OCI-LY7 (cell line): Measurements from ENCODE around the gene CORIN. TPM values are rescaled to one million over a fixed set of nuclear protein-coding genes. Genes with fewer than 3 reads are reported as not detected.

Source experiments
- BruUV-seq: library from RNA; stranded (reverse); fragments of 400-500 nt; replicated peaks from 2 replicates; lab custom pipeline; 2021; lab: Mats Ljungman, UMichigan
- CTCF ChIA-PET: fragments of 300-600 bp; sonication (Branson Sonifier 250); formaldehyde crosslinking; loops from one replicate; lab custom pipeline; 2022; ENCODE audit warnings: antibody characterized with exemption; ENCODE audit not compliant: unreplicated experiment; lab: Charles Lee
- POLR2A ChIA-PET: fragments of 300-600 bp; sonication (Branson Sonifier 250); formaldehyde crosslinking; loops from one replicate; lab custom pipeline; 2022; ENCODE audit warnings: antibody characterized with exemption; lab: Charles Lee
- DNase-seq: peaks from one replicate; pipeline ENCODE4 v3.0.0-alpha.2; 2015; ENCODE audit warnings: low spot score
- H2AFZ ChIP-seq: fragments of 200-600 bp; sonication (generic), shearing (Covaris generic); 2 replicates; pipeline ENCODE4 v1.6.1; 2014; ENCODE audit warnings: mild to moderate bottlenecking, antibody characterized with exemption, low read length, moderate library complexity
- H3K27ac ChIP-seq: fragments of 200-600 bp; sonication (generic); 2 replicates; pipeline ENCODE4 v1.5.1; 2014; ENCODE audit warnings: mixed run types, low read depth, mild to moderate bottlenecking, moderate library complexity, low read length, inconsistent platforms; ENCODE audit not compliant: poor library complexity, severe bottlenecking
- H3K36me3 ChIP-seq: fragments of 200-600 bp; sonication (generic); 2 replicates; pipeline ENCODE4 v1.6.1; 2014; ENCODE audit warnings: mild to moderate bottlenecking, antibody characterized with exemption, low read length, moderate library complexity, mixed read lengths; ENCODE audit not compliant: insufficient read depth
- H3K4me1 ChIP-seq: fragments of 200-600 bp; sonication (generic); 2 replicates; pipeline ENCODE4 v1.5.1; 2014; ENCODE audit warnings: mild to moderate bottlenecking, low read length; ENCODE audit not compliant: insufficient read depth, poor library complexity, severe bottlenecking
- H3K4me2 ChIP-seq: fragments of 200-600 bp; sonication (generic); 2 replicates; pipeline ENCODE4 v1.6.1; 2014; ENCODE audit warnings: mild to moderate bottlenecking, low read length
- H3K4me3 ChIP-seq: fragments of 200-600 bp; sonication (generic); 2 replicates; pipeline ENCODE4 v1.5.1; 2014; ENCODE audit warnings: mild to moderate bottlenecking, low read depth, low read length; ENCODE audit not compliant: poor library complexity, severe bottlenecking
- H3K79me2 ChIP-seq: fragments of 200-600 bp; sonication (generic); 2 replicates; pipeline ENCODE4 v1.6.1; 2016; ENCODE audit warnings: low read depth, mild to moderate bottlenecking, low read length, moderate library complexity, mixed read lengths; ENCODE audit not compliant: insufficient read depth
- H3K9me2 ChIP-seq: fragments of 200-600 bp; sonication (generic); 2 replicates; pipeline ENCODE4 v1.6.1; 2016; ENCODE audit warnings: mild to moderate bottlenecking, low read length, mixed read lengths; ENCODE audit not compliant: insufficient read depth
- H3K9me3 ChIP-seq: fragments of 200-600 bp; sonication (generic); 2 replicates; pipeline ENCODE4 v1.6.1; 2014; ENCODE audit warnings: mild to moderate bottlenecking, mixed run types, low read length, mixed read lengths
- H4K20me1 ChIP-seq: fragments of 200-600 bp; sonication (generic); 2 replicates; pipeline ENCODE4 v1.6.1; 2014; ENCODE audit warnings: mild to moderate bottlenecking, antibody characterized with exemption, low read length, moderate library complexity, mixed read lengths; ENCODE audit not compliant: insufficient read depth
- EZH2phosphoT487 ChIP-seq: fragments of 200-600 bp; sonication (generic); IDR thresholded peaks from 2 replicates; pipeline ENCODE4 v1.6.1; 2018; ENCODE audit warnings: low read depth, borderline replicate concordance, mild to moderate bottlenecking, mixed run types, antibody characterized with exemption, low read length, moderate library complexity, mixed read lengths
- intact Hi-C: fragments of 100-400 bp; cut with micrococcal nuclease; formaldehyde crosslinking; loops from one replicate; pipeline ENCODE4 v1.10.0; 2022; ENCODE audit not compliant: unreplicated experiment
- total RNA-seq, 2 experiments: library from RNA; depleted of rRNA in 1 of 2; stranded (reverse); fragments of >200 nt in 1 of 2; shearing (Covaris generic) in 1 of 2; gene quantifications; 2 replicates each; pipeline ENCODE4 v1.2.3, GENCODE V29; 2014 to 2022
- TF ChIP-seq, protein P1 (sequence below): fragments of 200-600 bp; sonication (generic); conservative IDR thresholded peaks from 2 replicates; pipeline ENCODE4 v1.5.1; 2014; ENCODE audit warnings: mild to moderate bottlenecking, antibody characterized with exemption, low read length, moderate library complexity, mixed read lengths

The CORIN gene
- total RNA-seq, 2 experiments from 2014 or later: 0.40 TPM; not detected in 1

DNA sequence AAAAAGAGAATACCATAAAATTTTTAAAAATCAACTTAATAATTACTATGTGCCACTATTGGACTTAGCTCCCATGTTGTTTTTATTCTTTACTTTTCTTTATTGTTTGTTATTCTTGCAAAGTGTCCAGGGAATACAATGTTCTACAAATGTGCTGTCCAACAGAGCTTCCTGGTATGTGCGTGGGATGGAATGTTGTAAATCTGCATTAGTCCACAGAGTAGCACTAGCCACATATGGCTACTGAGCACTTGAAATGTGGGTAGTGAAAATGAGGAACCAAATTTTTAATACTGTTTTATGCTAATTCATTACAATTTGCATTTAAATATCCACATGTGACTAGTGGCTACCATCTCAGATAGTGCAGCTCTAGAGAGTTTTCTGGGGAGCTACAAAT, 14.3 kb upstream of the CORIN start:
- no TSS peak for BruUV-seq
- no peaks in the 10 kb centered on the region for H3K4me1 ChIP-seq
- H3K9me2 ChIP-seq: no peaks in the 10 kb centered on the region
- peaks cover 49% of the 10 kb centered on the region for H3K36me3 ChIP-seq
- DNase-seq: no peak
- H4K20me1 ChIP-seq: no peaks in the 10 kb centered on the region
- no peak overlapping the region for H3K4me2 ChIP-seq
- intact Hi-C loops: no loop called here
- H3K79me2 ChIP-seq: no peaks in the 10 kb centered on the region
- CTCF ChIA-PET: interaction anchor here (0.6 kb wide), 1 partner anchor 12 kb away, joined by 3 read pairs; no protein-coding TSS in a partner anchor
- H3K9me3 ChIP-seq: no peaks in the 10 kb centered on the region
- no peak overlapping the region for H3K27ac ChIP-seq
- POLR2A ChIA-PET: interaction anchor here (0.7 to 0.9 kb wide), 2 partner anchors 12 to 37 kb away, joined by 3 read pairs; no protein-coding TSS in a partner anchor
- no peak for TF ChIP-seq EZH2phosphoT487
- TF ChIP-seq, protein P1, sequence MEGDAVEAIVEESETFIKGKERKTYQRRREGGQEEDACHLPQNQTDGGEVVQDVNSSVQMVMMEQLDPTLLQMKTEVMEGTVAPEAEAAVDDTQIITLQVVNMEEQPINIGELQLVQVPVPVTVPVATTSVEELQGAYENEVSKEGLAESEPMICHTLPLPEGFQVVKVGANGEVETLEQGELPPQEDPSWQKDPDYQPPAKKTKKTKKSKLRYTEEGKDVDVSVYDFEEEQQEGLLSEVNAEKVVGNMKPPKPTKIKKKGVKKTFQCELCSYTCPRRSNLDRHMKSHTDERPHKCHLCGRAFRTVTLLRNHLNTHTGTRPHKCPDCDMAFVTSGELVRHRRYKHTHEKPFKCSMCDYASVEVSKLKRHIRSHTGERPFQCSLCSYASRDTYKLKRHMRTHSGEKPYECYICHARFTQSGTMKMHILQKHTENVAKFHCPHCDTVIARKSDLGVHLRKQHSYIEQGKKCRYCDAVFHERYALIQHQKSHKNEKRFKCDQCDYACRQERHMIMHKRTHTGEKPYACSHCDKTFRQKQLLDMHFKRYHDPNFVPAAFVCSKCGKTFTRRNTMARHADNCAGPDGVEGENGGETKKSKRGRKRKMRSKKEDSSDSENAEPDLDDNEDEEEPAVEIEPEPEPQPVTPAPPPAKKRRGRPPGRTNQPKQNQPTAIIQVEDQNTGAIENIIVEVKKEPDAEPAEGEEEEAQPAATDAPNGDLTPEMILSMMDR: no peak
- no peak overlapping the region for H2AFZ ChIP-seq
- H3K4me3 ChIP-seq: no peak overlapping the region

DNA sequence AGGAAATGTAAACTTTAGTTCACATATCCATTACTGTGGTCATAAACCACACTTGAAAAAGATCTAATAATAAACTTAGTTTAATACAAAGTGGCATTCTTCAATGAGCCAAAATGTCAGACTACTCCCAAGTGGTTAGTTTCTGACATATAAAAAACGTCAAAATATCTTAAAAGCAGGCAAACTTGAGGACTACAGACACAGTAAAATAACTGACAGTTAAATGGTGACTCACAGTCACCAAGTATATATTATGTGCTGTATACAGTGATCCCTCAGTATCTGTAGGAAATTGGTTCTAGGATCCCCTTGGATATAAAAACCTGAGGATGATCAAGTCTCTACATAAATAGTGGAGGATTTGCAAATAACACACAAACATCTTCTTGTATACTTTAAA, 11.6 kb upstream of the CORIN start:
- BruUV-seq: no TSS peak
- H3K27ac ChIP-seq: no peak overlapping the region
- TF ChIP-seq EZH2phosphoT487: no peak
- TF ChIP-seq, protein P1: no peak
- intact Hi-C loops: no loop called here
- CTCF ChIA-PET: no interaction called here
- H2AFZ ChIP-seq: no peak overlapping the region
- no peak overlapping the region for H3K4me3 ChIP-seq
- H4K20me1 ChIP-seq: no peaks in the 10 kb centered on the region
- POLR2A ChIA-PET: interaction anchor here (0.9 kb wide), 1 partner anchor 624 kb away, joined by 3 read pairs; no protein-coding TSS in a partner anchor
- H3K4me1 ChIP-seq: no peaks in the 10 kb centered on the region
- H3K79me2 ChIP-seq: no peaks in the 10 kb centered on the region
- no peaks in the 10 kb centered on the region for H3K9me2 ChIP-seq
- H3K36me3 ChIP-seq: peaks cover 52% of the 10 kb centered on the region
- no peaks in the 10 kb centered on the region for H3K9me3 ChIP-seq
- no peak overlapping the region for H3K4me2 ChIP-seq
- no peak for DNase-seq

DNA sequence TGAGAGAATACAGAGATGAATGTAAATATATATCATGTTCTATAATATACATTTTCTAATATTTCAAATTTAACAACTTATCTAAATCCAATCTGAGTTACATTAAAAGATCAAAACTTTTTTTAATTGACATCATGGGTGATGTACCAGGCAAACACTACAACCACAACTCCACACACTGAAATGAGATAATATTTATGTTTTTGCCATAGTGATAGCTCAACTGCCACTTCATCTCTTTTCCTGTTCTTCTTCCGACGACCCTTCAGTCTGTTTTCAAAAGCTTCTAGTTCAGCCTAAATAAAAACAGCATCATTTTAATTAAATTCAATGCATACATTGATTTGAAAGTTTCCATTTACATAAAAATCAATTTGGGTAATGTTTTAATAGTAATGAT, 10.2 kb upstream of the CORIN start:
- H3K79me2 ChIP-seq: no peaks in the 10 kb centered on the region
- H3K9me3 ChIP-seq: no peaks in the 10 kb centered on the region
- H3K4me3 ChIP-seq: no peak overlapping the region
- H2AFZ ChIP-seq: no peak overlapping the region
- DNase-seq: no peak
- H3K4me1 ChIP-seq: no peaks in the 10 kb centered on the region
- TF ChIP-seq, protein P1: no peak
- TF ChIP-seq EZH2phosphoT487: no peak
- no peak overlapping the region for H3K4me2 ChIP-seq
- H3K36me3 ChIP-seq: peaks cover 59% of the 10 kb centered on the region
- BruUV-seq: no TSS peak
- ChIA-PET POLR2A (interaction anchor here (0.6 kb wide), 1 partner anchor 724 kb away, joined by 3 read pairs; no protein-coding TSS in a partner anchor), CTCF (no interaction called here)
- no peaks in the 10 kb centered on the region for H4K20me1 ChIP-seq
- intact Hi-C loops: no loop called here
- H3K9me2 ChIP-seq: no peaks in the 10 kb centered on the region
- H3K27ac ChIP-seq: no peak overlapping the region
